DND-41 (cell line): Measurements from ENCODE around the gene UBL7.
"Not testable (repeated sequence)": the region's sequence is repeated elsewhere in the genome, so short reads cannot be mapped to it uniquely, and the experiment has no call there.

Experiments used
- ATAC-seq: fragments of 200-7000 bp; cut with Tn5 transposase; 3 replicates; pipeline ENCODE4 v1.9.1; 2021; ENCODE audit warnings: low read depth; ENCODE audit not compliant: insufficient read depth
- DNase-seq: peaks from one replicate; pipeline ENCODE4 v3.0.0-alpha.2; 2020
- H2AFZ ChIP-seq: 2 replicates; pipeline ENCODE4 v1.6.0; 2012; ENCODE audit warnings: low read depth, low read length
- H3K27ac ChIP-seq: 2 replicates; pipeline ENCODE4 v1.5.1; 2012; ENCODE audit warnings: low read length, inconsistent platforms
- H3K27me3 ChIP-seq: fragments of 200-600 bp; sonication (generic); 2 replicates; pipeline ENCODE4 v1.6.0; 2012; ENCODE audit warnings: low read length, mild to moderate bottlenecking, inconsistent platforms; ENCODE audit not compliant: insufficient read depth, poor library complexity
- H3K36me3 ChIP-seq: 2 replicates; pipeline ENCODE4 v1.5.1; 2012; ENCODE audit warnings: low read length, inconsistent platforms; ENCODE audit not compliant: insufficient read depth
- H3K4me1 ChIP-seq: 2 replicates; pipeline ENCODE4 v1.5.1; 2012; ENCODE audit warnings: mild to moderate bottlenecking, low read length; ENCODE audit not compliant: insufficient read depth
- H3K4me2 ChIP-seq: 2 replicates; pipeline ENCODE4 v1.6.0; 2012; ENCODE audit warnings: mild to moderate bottlenecking, moderate library complexity, low read length, inconsistent platforms; ENCODE audit not compliant: insufficient read depth
- H3K4me3 ChIP-seq, 2 experiments: fragments of 200-600 bp in 1 of 2; shearing (Covaris generic) in 1 of 2; 2 replicates each; pipeline ENCODE4 v1.5.1; 2012 to 2016; ENCODE audit warnings: inconsistent platforms in 2 of 2, low read length in 2 of 2, mild to moderate bottlenecking in 2 of 2, low read depth in 1 of 2, moderate library complexity in 1 of 2
- H3K79me2 ChIP-seq: 2 replicates; pipeline ENCODE4 v1.6.0; 2012; ENCODE audit warnings: low read length, inconsistent platforms; ENCODE audit not compliant: insufficient read depth
- H3K9ac ChIP-seq: 2 replicates; pipeline ENCODE4 v1.6.0; 2012; ENCODE audit warnings: low read depth, mild to moderate bottlenecking, inconsistent platforms, low read length, moderate library complexity
- H3K9me3 ChIP-seq: 2 replicates; pipeline ENCODE4 v1.5.1; 2012; ENCODE audit warnings: low read length, moderate library complexity, mild to moderate bottlenecking, inconsistent platforms; ENCODE audit not compliant: insufficient read depth, severe bottlenecking
- H4K20me1 ChIP-seq: 2 replicates; pipeline ENCODE4 v1.6.0; 2012; ENCODE audit warnings: low read length; ENCODE audit not compliant: insufficient read depth
- EZH2 ChIP-seq: IDR thresholded peaks from 3 replicates; pipeline ENCODE4 v1.6.1; 2012; ENCODE audit warnings: borderline replicate concordance, low read depth, mild to moderate bottlenecking, moderate library complexity, low read length, inconsistent platforms; ENCODE audit not compliant: severe bottlenecking
- TF ChIP-seq, protein P1 (sequence below): IDR thresholded peaks from 2 replicates; pipeline ENCODE4 v1.5.1; 2012; ENCODE audit warnings: borderline replicate concordance, low read length, moderate library complexity, mild to moderate bottlenecking; ENCODE audit not compliant: poor library complexity, severe bottlenecking; ENCODE audit errors: extremely low read depth

The UBL7 gene

DNA sequence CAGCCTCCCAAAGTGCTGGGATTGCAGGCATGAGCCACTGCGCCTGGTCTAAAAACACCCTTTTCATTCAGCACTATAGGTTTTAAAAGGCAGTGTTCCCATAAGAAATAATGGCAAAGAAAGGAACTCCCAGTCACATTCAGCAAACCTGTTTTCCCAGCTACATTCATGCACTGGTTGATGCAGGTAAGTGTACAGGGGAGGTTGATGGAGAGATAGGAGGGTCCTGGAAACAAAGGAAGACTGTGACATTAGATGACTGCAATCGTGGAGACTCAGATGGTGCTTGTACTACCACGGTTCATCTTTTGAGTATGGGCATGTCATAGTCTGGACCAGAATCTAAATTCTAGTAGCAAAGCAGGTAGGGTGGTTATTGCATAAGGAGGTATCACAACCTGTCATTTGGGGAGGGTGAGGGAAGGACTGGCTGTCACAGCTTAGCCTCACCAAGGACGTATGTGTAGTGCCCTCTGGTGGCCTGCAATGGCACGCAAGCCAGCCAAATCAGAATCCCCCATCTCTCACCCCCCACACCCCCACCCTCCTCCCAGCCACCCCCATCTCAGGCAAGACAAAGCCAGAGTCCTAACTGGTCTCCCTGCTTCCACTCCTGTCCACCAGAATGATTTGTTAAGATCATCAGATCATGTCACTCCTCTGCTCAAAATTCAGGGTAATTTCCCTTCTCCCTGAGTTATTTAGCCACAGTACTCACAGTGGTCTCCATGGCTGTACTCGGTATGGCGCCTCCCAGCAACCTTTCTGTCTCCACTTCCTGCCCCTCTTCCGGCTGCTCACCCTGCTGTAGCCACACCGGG is 28.8 kb upstream of the UBL7 start:
- DNase-seq: peak; percentile 87
- ATAC-seq: peak; percentile 99
- no peaks in the 10 kb centered on the region for H3K27me3 ChIP-seq
- peak overlapping the region; percentile 52 for H2AFZ ChIP-seq
- peak overlapping the region in 1 of 2 experiments; percentile 54; a peak in 2 of 4 replicates for H3K4me3 ChIP-seq
- peak overlapping the region; percentile 36 for H3K9ac ChIP-seq
- TF ChIP-seq, protein P1, sequence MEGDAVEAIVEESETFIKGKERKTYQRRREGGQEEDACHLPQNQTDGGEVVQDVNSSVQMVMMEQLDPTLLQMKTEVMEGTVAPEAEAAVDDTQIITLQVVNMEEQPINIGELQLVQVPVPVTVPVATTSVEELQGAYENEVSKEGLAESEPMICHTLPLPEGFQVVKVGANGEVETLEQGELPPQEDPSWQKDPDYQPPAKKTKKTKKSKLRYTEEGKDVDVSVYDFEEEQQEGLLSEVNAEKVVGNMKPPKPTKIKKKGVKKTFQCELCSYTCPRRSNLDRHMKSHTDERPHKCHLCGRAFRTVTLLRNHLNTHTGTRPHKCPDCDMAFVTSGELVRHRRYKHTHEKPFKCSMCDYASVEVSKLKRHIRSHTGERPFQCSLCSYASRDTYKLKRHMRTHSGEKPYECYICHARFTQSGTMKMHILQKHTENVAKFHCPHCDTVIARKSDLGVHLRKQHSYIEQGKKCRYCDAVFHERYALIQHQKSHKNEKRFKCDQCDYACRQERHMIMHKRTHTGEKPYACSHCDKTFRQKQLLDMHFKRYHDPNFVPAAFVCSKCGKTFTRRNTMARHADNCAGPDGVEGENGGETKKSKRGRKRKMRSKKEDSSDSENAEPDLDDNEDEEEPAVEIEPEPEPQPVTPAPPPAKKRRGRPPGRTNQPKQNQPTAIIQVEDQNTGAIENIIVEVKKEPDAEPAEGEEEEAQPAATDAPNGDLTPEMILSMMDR: peak; percentile 73
- no peak for TF ChIP-seq EZH2
- H3K36me3 ChIP-seq: no peaks in the 10 kb centered on the region
- peak overlapping the region; percentile 70 for H3K4me2 ChIP-seq
- H3K4me1 ChIP-seq: peaks cover 22% of the 10 kb centered on the region
- no peaks in the 10 kb centered on the region for H4K20me1 ChIP-seq
- no peaks in the 10 kb centered on the region for H3K79me2 ChIP-seq
- peak overlapping the region; percentile 83 for H3K27ac ChIP-seq
- H3K9me3 ChIP-seq: no peaks in the 10 kb centered on the region

DNA sequence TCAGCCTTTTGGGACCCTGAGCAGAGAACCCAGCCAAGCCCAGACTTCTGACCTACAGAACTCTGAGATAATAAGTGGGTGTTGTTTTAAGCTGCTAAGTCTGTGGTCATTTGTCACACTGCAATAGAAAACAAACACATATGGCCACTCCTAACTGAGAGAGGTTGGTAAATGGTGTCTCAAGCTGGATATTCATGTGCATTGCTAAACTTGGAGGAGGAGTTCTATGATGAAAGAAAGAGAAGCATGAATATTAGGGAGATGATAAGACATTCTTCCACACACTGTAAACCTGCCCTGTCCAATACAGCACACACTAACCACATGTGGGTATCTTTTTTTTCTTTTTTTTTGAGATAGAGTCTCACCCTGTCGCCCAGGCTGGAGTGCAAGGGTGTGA is 27.8 kb upstream of the UBL7 start:
- no peaks in the 10 kb centered on the region for H3K36me3 ChIP-seq
- peaks cover 22% of the 10 kb centered on the region for H3K4me1 ChIP-seq
- no peak for ATAC-seq
- H3K27me3 ChIP-seq: no peaks in the 10 kb centered on the region
- H4K20me1 ChIP-seq: no peaks in the 10 kb centered on the region
- TF ChIP-seq EZH2: no peak
- TF ChIP-seq, protein P1: no peak
- no peak overlapping the region for H3K27ac ChIP-seq
- peak overlapping the region; percentile 36; the same call in 1 of the 2 replicates for H3K9ac ChIP-seq
- H2AFZ ChIP-seq: no peak overlapping the region
- no peaks in the 10 kb centered on the region for H3K9me3 ChIP-seq
- H3K4me2 ChIP-seq: peak overlapping the region; percentile 70; the same call in 1 of the 2 replicates
- DNase-seq: no peak
- H3K79me2 ChIP-seq: no peaks in the 10 kb centered on the region
- no peak overlapping the region for H3K4me3 ChIP-seq

GRCh38 chr15:74482661-74483060 is 21.7 kb upstream of the UBL7 start:
- ATAC-seq (no peak), DNase-seq (no peak)
- no peak overlapping the region for H2AFZ ChIP-seq
- no peaks in the 10 kb centered on the region for H3K9me3 ChIP-seq
- H3K4me2 ChIP-seq: no peak overlapping the region
- no peaks in the 10 kb centered on the region for H3K27me3 ChIP-seq
- TF ChIP-seq, protein P1: peak; percentile 16
- no peak for TF ChIP-seq EZH2
- no peaks in the 10 kb centered on the region for H3K79me2 ChIP-seq
- H3K4me3 ChIP-seq: no peak overlapping the region
- no peaks in the 10 kb centered on the region for H3K4me1 ChIP-seq
- no peak overlapping the region for H3K27ac ChIP-seq
- H3K36me3 ChIP-seq: peaks cover 4% of the 10 kb centered on the region; the same call in 1 of the 2 replicates
- H4K20me1 ChIP-seq: no peaks in the 10 kb centered on the region
- H3K9ac ChIP-seq: no peak overlapping the region

DNA sequence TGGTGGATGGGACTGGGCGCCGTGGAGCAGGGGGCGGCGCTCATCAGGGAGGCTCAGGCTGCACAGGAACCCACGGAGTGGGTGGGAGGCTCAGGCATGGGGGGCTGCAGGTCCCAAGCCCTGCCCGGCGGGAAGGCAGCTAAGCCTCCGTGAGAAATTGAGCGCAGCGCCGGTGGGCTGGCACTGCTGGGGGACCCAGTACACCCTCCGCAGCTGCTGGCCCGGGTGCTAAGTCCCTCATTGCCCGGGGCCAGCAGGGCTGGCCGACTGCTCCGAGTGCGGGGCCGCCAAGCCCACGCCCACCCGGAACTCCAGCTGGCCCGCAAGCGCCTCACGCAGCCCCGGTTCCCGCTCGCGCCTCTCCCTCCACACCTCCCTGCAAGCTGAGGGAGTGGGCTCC is 19.4 kb upstream of the UBL7 start:
- not testable (repeated sequence) for H4K20me1 ChIP-seq, H2AFZ ChIP-seq, ATAC-seq, H3K9me3 ChIP-seq, H3K9ac ChIP-seq, H3K4me1 ChIP-seq, H3K4me2 ChIP-seq, H3K36me3 ChIP-seq, H3K79me2 ChIP-seq, H3K27ac ChIP-seq, DNase-seq, H3K4me3 ChIP-seq, H3K27me3 ChIP-seq

GRCh38 chr15:74471621-74472020 is 10.7 kb upstream of the UBL7 start:
- not testable (repeated sequence) for H3K9ac ChIP-seq

More at GRCh38 chr15:74471621-74472020, 10.7 kb upstream of the UBL7 start:
- H4K20me1 ChIP-seq, H2AFZ ChIP-seq, ATAC-seq, H3K27me3 ChIP-seq, DNase-seq, H3K79me2 ChIP-seq, H3K4me3 ChIP-seq, H3K9me3 ChIP-seq, H3K4me1 ChIP-seq, H3K4me2 ChIP-seq, H3K27ac ChIP-seq: not testable (repeated sequence)
- peaks cover 23% of the 10 kb centered on the region for H3K36me3 ChIP-seq
